ENCODE data around the gene SLC49A4.

The SLC49A4 gene

DNA sequence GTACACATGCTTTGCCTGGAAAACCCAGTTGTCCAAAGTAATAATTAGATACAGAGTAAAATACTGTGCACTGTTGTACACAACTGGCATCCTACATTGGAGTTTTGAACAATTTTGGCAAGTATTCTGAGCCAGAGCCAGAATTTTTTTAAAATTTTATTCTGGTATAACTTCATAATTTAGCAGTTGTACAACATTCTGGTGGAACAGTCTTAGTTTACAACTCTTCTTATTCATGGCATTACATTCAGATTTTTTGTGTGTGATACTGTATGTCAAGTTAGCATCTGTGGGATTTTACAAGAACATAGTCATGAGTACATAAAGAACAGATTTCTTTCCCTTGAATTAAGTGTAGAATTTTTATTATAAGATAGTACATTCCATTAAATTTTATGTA is 67.5 kb downstream of the SLC49A4 start:
- DNase-seq = no peak

DNA sequence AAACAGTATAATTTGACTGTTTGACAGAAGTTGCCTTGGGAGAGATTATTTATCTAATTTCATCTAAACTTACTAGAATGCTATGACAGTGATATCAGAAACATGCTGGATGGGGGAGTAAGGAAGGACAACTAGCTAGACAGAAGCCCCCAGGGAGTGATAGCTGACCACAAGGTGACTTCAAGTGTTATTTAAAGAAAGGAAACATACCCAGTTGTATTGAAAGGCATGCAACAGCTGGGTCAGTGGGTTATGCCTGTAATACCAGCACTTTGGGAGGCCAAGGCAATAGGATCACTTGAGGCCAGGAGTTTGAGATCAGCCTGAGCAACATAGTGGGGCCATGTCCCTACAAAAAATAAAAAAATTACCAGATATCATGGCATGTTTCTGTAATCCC is 69.6 kb downstream of the SLC49A4 start:
- DNase-seq = no peak

DNA sequence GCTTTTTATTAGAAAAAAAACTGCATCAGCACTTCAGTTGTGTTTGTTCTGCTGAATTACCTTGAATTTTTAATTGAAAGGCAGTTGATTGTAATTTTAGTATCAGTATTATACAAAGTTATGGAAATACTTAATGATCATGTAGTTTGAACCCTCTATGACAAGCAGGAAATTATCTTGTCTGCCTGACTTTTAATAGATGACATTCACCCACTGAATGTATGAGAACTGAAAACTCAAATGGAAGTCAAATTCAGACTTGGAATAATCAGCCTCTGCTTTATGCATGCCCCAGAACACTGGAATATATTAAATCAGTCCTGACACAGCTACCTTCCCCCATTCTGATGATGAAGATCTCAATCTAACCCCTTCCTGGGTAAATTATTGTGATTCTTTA is 73.5 kb downstream of the SLC49A4 start:
- DNase-seq = no peak

DNA sequence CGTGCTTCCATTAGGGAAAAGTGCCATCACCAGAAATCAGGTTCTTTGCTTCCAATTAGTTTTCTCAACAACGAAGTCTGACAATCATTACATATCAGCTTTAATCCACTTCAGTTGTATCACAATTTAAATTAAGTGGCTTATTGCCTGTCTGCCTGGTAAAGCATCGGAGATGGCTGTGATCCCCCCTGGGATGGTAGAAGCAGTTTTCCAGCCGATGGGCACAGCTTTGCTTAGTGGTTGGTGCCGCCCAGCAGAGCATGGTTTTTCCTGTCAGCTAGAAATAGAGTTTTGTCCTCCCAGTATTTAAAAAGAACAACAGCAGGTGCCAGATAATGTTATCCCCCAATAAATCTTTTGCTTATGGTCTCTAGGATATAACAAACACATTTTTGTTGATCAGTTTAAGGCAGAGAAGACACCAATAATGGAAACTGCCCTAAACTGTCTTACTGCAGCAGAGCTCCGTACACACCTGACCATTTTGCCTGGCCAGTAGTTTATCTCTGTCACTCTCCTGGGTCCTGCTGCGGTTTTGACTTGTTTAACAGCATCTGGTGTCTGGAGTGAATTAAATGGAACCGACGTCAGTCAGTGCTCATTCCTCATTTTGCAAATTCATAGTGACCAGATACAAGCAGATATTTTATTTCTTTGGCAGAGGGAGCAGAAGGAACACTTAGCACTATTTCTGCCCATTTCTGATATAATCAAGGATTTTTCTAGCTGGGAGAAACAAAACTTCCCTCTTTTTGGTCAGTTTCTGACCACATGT is 79.1 kb downstream of the SLC49A4 start:
- no peak for DNase-seq

DNA sequence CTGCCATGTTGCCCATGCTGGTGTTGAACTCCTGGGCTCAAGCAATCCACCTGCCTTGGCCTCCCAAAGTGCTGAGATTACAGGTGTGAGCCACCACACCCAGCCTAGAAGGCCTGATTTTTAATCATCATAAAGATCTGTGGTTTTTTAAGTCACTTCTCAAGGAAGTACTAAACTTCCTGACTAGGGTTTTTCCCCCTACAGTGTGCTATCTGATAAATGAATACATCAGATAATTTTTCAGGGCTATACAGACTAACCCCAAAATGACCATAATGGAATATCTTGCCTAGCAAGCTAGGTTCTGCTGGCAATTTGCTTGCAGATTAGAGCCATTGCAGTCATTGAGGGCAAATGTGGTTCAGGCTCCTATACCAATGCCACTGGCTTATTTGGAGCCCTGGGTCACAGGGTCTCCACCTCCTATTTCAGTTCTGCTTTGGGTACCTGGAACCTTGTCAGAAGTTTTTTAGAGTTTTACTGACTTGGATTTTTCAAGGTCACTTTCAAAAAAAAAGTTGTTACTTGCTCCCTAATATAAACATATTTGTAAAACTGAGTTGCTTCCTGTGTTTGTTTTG is 80.8 kb downstream of the SLC49A4 start:
- no peak for DNase-seq

DNA sequence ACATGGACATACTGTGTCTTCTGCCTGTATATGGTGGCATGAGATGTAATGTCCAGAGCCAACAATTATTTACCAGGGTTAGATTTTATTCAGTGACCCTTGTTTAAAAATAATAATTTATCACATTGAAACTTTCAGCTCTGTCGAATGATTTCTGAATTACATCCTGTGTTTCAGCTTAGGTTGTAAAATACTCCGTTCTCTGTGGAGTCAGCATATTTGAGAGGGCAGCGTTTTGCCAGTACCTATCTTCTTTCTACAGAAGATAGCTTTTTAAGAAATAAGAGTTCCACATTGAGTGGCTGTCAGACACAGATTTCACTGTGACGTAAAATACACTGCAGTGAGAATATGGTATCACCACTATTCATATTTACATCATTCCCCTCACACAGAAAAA is 85.3 kb downstream of the SLC49A4 start:
- DNase-seq = no peak

DNA sequence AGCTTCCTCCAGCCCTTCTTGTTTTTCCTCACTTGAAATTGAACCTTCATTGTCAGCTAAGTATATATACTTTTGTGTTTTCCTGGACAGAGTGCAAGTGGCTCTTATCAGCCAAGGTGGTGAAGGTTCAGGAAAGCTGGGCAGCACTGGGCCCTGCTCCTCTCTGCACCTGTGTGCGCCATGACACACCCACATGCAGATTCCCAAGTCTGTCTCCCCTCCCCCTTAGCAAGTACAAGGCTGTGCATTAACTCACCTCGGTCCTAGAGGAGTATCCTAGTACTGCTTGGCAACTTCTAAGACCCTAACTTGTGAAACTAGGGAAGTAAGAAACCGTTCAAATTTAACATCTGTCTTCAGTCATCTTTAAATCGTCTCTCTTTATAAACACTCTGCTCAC is 85.8 kb downstream of the SLC49A4 start:
- no peak for DNase-seq

DNA sequence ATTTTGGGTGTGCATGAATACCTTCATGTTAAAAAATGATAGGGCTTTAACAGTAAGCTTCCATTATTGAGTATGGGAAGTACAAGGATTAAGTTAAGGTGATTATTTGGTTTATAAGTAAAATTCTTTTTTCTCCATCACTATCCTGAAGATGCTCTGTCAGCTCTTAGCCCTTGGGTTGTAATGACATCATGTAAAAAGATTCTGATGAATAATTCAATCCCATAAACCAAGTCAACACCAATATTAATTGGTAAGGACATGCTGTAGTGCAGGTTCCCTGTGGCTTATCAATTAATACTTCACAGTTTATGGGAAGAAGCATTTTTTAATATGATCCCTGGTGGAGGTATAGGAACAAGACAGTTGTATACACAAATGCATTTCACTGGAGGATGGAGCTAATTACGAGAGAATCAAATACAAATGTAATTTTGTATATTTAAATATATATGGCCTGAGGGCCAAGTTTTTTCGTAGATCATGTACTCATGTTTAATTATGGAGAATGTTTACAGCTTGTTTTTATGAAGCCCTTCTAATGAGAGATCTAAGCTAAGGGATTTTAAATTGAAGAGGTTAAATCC is 87.6 kb downstream of the SLC49A4 start:
- DNase-seq = no peak

DNA sequence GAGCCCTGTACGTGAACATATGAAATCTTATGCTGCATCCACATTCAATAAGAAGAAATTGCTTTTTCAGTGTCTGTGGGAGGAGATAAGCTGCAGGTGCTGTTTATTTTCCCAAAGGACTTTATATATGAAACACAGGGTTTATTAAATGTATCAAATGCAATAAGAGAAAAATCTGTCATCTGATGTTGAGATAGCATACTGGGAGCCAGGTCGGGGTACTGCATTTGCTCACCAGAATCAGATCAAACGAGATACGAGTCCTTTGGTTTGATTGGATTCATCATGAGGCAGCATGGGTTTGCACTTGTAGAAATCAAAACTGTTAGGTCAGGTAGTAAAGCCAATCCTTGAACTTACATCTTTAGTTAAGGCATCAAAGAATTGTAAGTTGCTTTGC is 91.4 kb downstream of the SLC49A4 start:
- no peak for DNase-seq

DNA sequence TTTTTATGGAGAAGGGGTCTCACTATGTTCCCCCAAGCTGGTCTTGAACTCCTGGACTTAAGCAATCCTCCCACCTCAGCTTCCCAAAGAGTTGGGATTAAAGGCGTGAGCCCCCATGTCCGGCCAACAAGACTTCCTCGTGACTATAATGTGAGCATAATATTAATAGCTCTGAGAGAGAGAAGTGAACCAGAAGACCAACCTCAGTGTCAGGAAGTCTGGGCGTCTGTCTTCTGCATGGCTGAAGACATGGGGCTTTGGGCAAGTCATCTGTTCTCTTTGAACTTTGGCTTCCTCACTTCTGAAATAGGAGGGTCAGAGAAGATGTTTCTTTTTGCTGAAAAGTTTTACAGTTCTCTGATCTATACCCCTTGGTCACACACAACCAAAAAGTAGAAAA is 92.1 kb downstream of the SLC49A4 start:
- no peak for DNase-seq

DNA sequence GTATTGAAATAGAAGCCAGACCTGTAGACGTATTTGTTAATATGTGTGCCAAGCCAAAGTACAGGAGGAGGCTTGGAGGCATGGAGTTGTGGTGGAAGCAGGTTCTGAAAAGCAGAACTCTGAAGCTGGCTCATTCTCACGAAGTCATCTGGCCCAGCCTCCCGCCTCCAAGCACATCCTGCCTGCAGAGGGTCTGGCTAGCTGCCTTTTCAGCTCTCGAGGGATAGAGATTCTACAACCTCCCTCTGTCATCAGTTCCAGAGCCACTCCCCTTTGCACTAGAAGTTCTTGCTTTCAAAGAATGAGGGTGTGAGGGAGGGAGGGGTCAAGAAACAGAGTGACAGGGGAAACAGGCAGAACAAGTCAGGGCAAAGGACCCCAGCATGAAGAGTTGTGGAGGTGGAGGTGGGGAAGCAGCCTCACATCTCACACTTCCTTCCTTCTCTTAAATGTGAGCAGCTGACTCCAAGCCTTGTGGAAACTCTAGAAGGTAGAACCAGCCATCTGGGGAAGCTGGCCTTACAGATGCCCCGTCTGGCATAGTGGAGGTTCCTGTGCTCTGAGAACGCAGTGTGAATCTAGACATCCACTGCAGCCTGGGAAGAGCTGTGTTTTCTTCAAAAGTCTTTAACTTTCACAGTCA is 95.3 kb downstream of the SLC49A4 start:
- DNase-seq = no peak

DNA sequence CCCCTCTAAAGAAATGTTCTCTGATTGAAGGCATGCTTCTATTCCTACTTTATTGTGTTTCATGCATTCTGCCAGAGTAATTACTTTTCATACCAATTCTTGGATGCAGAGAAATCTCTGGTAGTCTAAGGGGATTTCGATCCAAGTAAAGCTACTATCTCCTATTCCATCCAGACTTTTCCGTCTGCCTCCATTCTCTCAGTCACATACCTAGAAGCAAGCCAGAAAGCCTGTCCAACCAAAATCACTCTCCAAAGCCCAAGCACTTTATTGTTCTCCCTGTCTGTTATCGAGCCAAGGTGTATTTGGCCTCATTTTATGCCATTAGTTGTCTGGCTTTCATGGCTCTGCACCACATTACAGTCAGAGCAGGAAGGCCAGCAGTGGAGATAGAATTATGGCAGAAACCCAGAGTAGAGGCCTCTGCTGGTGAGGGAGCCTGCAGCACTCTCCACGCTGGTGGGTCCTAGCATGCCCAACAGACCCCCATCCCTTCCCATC is 95.9 kb downstream of the SLC49A4 start:
- DNase-seq = no peak

DNA sequence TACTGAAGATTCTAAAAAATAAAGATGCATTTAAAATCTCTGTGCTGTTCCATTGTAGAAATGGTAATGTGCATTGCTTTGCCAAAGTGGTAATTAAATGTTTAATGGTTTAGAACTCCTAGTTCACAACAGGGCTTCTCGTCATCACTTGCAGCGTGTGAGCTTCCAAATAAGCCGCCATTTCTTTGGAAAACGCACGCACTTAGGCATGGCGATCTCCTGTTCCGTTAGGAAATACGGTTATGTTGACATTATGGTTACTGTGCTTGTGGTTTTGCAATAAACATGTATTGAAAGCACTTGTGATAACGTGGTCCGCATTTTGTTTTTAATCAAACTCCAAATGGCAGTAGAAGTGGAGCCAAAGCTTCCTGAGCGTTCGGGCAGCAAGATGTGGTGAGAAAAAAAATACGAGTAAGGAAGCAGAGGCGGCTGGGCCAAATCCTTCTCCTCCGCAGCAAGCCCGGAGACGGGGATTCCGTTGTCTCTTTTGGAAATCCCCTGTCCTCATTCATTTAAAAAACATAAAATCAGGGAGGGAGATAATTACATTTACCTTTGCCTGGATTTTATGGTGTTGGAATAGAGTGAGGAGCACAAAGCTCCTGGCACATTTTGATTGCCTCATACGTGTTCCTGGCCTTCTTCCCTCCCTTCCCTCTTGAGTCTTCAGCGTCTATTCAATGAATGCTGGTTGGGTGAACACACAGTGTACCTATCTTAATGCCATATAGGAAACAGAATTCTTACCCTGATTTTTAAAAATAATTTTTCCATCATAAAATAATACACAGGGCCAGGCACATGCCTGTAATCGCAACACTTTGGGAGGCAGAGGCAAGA is 97.5 kb downstream of the SLC49A4 start:
- DNase-seq = no peak

DNA sequence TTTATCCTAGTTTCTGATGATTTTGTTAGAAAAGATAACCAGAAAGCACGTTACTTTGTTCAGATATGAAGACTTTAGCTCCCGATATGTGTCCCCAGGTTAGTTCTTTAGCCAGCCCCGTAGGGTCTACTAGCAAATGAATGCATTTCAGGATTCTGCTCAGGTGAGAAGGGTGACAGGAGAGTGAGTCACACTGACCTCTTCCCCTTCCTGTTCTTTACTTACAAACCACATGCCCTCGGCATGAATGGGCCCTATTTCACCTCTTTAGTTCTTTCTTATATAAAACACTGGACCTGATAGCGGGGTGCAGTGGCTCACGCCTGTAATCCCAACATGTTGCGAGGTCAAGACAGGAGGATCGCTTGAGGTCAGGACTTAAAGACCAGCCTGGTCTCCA is 98.4 kb downstream of the SLC49A4 start:
- no peak for DNase-seq

DNA sequence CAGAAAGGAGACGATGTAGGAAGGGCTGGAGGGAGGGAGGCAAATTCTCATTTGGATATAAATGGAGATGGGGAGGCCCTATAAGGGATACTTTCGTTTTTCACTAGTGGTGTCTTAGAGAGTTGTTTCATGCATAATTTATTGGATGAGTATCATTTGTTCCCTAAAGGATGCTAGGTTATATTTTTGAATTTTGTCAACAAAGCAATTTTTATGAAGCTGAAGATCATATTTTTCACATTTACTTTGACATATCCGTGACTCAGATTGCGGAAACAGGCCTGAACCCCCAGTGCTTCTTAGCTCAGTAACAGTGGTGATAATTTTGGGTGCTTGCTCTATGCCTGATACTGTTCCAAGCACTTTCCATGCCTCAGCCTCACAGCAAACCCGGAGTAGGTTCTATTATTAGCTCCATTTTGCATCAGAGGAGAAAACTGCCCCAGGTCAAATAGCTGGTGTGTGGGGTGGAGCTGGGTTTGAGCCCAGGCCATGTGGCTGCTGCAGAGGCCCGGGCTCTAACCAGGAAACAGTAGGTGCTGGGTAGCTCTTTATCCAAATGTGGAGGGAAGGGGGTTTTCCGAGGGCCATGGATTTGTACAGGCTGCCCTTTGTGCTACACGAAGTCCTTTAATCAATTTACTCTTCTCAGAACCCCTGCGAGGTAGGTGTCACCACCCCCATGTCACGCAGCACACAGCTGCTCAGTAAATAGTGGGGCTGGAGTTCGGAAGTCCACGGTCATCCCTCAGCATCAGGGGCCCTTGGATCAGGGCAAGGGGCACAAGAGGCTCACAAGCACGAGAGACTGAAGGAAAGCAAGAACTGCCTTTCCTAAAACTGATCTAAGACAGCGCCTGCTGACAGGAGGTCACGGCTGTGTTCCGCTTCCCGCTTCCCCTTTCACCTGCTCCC is 99.1 kb downstream of the SLC49A4 start:
- DNase-seq = no peak

DNA sequence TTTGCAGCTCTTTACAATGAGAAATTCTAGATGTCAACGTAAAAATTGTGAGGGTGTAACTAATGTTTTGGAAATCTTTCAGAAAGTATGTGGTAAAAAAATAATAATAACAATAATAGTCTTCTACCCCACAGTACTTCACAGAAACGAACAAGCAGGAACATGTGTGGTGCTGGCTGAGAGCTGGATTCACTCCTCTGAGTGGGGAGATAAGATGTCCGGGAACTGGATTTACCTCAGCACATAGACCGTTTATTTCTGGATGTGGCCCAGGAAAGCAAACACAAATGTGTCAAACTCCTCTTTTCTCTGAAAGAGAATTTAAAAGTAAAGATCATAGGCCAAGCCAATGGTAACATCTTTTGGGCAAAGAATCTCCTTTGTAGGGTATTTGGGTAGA is 103.4 kb downstream of the SLC49A4 start:
- DNase-seq = no peak

DNA sequence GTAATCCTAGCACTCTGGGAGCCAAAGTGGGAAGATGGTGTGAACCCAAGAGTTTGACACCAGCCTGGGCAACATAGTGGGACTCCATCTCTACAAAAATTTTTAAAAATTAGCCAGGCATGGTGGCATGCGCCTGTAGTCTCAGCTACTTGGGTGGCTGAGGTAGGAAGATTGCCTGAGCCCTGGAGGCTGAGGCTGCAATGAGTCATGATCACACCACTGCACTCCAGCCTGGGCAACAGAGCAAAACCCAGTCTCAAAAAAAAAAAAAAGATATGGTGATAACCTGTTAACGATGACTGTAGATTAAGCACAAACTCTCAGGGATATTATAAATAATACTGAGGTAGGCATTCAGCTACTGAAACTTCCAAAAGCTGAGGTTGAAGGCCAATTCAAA is 107.5 kb downstream of the SLC49A4 start:
- DNase-seq = no peak

DNA sequence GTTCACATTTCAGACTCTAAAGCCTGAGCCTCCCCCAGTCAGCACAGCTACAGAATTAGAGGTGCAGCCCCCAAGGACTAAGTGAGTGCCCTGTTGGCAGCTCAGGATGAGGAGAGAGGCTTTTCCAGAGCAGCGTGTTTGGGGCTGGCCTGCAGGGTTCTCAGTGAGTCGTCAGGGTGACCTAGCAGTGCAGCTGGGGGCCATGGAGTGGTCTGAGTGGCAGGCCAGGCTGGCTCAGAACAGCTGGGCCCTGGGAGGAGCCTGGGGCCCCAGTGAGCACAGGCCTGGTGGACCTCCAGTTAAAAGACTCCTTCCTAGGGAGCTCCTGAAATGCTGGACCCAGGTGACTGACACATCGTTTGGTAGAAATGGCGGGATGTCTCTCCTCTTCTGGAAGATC is 108.3 kb downstream of the SLC49A4 start:
- DNase-seq = no peak

DNA sequence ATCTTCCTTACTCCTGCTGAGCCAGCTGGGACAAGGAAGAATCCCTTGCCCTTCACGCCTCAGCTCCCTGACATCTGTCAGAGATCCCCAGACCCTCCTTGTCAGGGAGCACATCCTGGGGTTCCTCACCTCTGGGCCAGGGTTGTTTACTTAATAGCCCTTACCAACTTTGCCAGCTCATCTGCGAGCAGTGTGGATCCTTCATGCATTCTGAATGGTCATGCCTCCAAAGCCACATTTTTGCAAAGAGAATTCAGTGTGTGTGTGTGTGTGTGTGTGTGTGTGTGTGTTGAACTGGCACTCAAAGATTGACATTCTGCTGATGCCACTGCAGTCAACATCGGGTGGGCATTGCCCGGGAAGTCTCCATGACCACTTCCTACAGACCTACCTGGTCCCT is 112.6 kb downstream of the SLC49A4 start:
- no peak for DNase-seq

DNA sequence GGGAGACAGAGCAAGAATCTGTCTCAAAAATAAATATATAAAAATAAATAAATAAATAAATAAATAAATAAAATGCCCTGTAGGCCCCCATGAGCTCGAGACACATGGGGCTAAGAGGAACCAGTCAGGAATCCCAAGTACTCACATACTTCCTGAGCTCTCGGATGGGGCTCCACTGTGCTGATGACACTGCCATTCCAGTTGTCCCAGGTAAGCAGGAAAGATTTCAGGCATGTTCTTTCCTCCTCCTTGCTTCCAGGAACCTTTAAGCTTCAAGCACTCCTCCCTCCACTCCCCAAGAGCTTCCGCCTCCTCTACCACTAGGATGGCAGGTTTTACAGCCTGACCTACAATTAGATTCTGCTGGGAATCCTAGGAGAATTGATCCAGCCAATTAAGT is 113.4 kb downstream of the SLC49A4 start:
- DNase-seq = no peak

DNA sequence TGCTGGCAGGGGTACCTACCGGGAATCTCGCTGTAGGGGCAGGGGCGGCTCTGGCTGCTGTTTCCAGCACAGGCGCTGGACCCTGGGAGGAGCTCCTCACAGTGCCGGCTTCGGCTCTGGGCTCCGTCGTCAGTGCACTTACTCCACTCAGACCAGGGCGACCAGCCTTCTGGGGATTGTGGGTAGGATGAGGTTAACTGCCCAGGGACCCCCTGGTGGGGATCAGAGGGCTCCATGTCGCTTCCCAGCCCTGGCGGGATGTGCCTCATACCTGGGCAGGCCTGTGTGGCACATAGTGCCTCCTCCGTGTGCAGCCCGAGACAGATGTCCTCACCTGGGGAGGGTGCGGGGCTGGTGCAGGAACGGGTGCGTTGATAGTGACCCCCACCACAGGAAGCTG is 117.0 kb downstream of the SLC49A4 start:
- no peak for DNase-seq

All from NCI-H1092 (cell line).